Cardiac muscle cell (in vitro differentiated cells and primary cell): ENCODE results near the gene DIDO1. TPM values are rescaled to one million over a fixed set of nuclear protein-coding genes. Genes with fewer than 3 reads are reported as not detected.

Experiments used
- DNase-seq, 2 donors: peaks; one replicate each; pipeline versions ENCODE4 v3.0.0 to v3.0.0-alpha.2; 2010 to 2017; ENCODE audit warnings: low read depth in 1 of 2, low spot score in 1 of 2
- H3K27ac ChIP-seq: fragments of 200-600 bp; sonication (generic); 2 replicates; pipeline ENCODE4 v1.5.1; 2016
- H3K27me3 ChIP-seq: fragments of 200-600 bp; sonication (generic); 2 replicates; pipeline ENCODE4 v1.6.0; 2016; ENCODE audit warnings: control low read depth
- H3K36me3 ChIP-seq: fragments of 200-600 bp; sonication (generic); 2 replicates; pipeline ENCODE4 v1.5.1; 2016; ENCODE audit warnings: control low read depth
- H3K4me1 ChIP-seq: fragments of 200-600 bp; sonication (generic); 2 replicates; pipeline ENCODE4 v1.8.1; 2017; ENCODE audit warnings: low read depth, mild to moderate bottlenecking, mixed run types
- H3K4me3 ChIP-seq: fragments of 200-600 bp; sonication (generic); 2 replicates; pipeline ENCODE4 v1.5.1; 2016; ENCODE audit warnings: mild to moderate bottlenecking
- H3K9me3 ChIP-seq: fragments of 200-600 bp; sonication (generic); 2 replicates; pipeline ENCODE4 v1.5.1; 2017; ENCODE audit warnings: low read depth, mild to moderate bottlenecking, control low read depth
- CTCF ChIP-seq: IDR thresholded peaks from 2 replicates; pipeline ENCODE4 v1.5.1; 2012; ENCODE audit warnings: low read depth, mild to moderate bottlenecking, low read length
- polyA plus RNA-seq: library from polyadenylated mRNA; unstranded; fragments of >200 nt; fragmentation: Nextera tagmentation; extraction: Ambion mirVana; gene quantifications from 2 replicates; pipeline ENCODE4 v1.2.1, GENCODE V29; 2016
- total RNA-seq: library from RNA; depleted of rRNA; stranded (reverse); fragments of >200 nt; gene quantifications from 2 replicates; pipeline ENCODE4 v1.2.3, GENCODE V29; 2016

DIDO1 gene
- total and polyA plus RNA-seq, 2 experiments from 2014 or later = 28.3 to 69.2 TPM

GRCh38 chr20:62829231-62830230 is 96.8 kb downstream of the DIDO1 start:
- TF ChIP-seq CTCF = no peak
- no peaks in the 10 kb centered on the region for H3K9me3 ChIP-seq
- H3K27me3 ChIP-seq = no peaks in the 10 kb centered on the region
- DNase-seq = no peak
- H3K4me1 ChIP-seq = peaks cover 3% of the 10 kb centered on the region
- no peaks in the 10 kb centered on the region for H3K36me3 ChIP-seq
- no peak overlapping the region for H3K27ac ChIP-seq
- H3K4me3 ChIP-seq = no peak overlapping the region

GRCh38 chr20:62828511-62829230 is 97.6 kb downstream of the DIDO1 start:
- no peak for DNase-seq
- Histone ChIP-seq H3K4me1 (peaks cover 7% of the 10 kb centered on the region), H3K27me3 (no peaks in the 10 kb centered on the region), H3K9me3 (no peaks in the 10 kb centered on the region), H3K27ac (no peak overlapping the region), H3K4me3 (no peak overlapping the region), H3K36me3 (no peaks in the 10 kb centered on the region)
- no peak for TF ChIP-seq CTCF

GRCh38 chr20:62828051-62828450 is 98.3 kb downstream of the DIDO1 start:
- no peaks in the 10 kb centered on the region for H3K9me3 ChIP-seq
- no peak overlapping the region for H3K27ac ChIP-seq
- TF ChIP-seq CTCF = no peak
- DNase-seq = no peak
- peaks cover 10% of the 10 kb centered on the region for H3K4me1 ChIP-seq
- H3K27me3 ChIP-seq = no peaks in the 10 kb centered on the region
- H3K4me3 ChIP-seq = no peak overlapping the region
- H3K36me3 ChIP-seq = no peaks in the 10 kb centered on the region

Other genes with a start within 250 kb of the DIDO1 start
- gene NTSR1, start 217.7 kb downstream of the DIDO1 start, total RNA-seq = 0.03 and 0.07 TPM in 2 replicates
- 0.34 TPM in 1 of 2 replicates, not detected in the other for gene NTSR1, start 217.7 kb downstream of the DIDO1 start, polyA plus RNA-seq
- gene MRGBP, start 130.0 kb downstream of the DIDO1 start, total RNA-seq = 21.5 and 22.4 TPM in 2 replicates
- 22.8 and 25.9 TPM in 2 replicates for gene MRGBP, start 130.0 kb downstream of the DIDO1 start, polyA plus RNA-seq
- gene OGFR, start 121.7 kb downstream of the DIDO1 start, total RNA-seq = 64.4 and 83.1 TPM in 2 replicates
- gene OGFR, start 121.7 kb downstream of the DIDO1 start, polyA plus RNA-seq = 49.9 and 54.9 TPM in 2 replicates
- gene COL9A3, start 109.5 kb downstream of the DIDO1 start, total RNA-seq = 7.9 and 10.3 TPM in 2 replicates
- gene COL9A3, start 109.5 kb downstream of the DIDO1 start, polyA plus RNA-seq = 6.4 and 12.3 TPM in 2 replicates
- 5.4 and 6.6 TPM in 2 replicates for gene TCFL5, start 64.7 kb downstream of the DIDO1 start, total RNA-seq
- 8.1 and 8.4 TPM in 2 replicates for gene TCFL5, start 64.7 kb downstream of the DIDO1 start, polyA plus RNA-seq
- 42.1 and 49.5 TPM in 2 replicates for gene GID8, start 11.6 kb upstream of the DIDO1 start, total RNA-seq
- 24.5 and 34.0 TPM in 2 replicates for gene GID8, start 11.6 kb upstream of the DIDO1 start, polyA plus RNA-seq
- gene SLC17A9, start 26.2 kb upstream of the DIDO1 start, total RNA-seq = 2.5 and 3.2 TPM in 2 replicates
- 1.8 and 4.1 TPM in 2 replicates for gene SLC17A9, start 26.2 kb upstream of the DIDO1 start, polyA plus RNA-seq
- not detected in 2 replicates for gene BHLHE23, start 80.5 kb upstream of the DIDO1 start, total RNA-seq
- gene BHLHE23, start 80.5 kb upstream of the DIDO1 start, polyA plus RNA-seq = not detected in 2 replicates